GM12801 (cell line): Measurements from ENCODE around the gene TIMP2.

Experiments used
- TF ChIP-seq, protein P1 (sequence below): IDR thresholded peaks from one replicate; pipeline ENCODE4 v1.5.1; 2011; ENCODE audit warnings: control low read depth; ENCODE audit not compliant: insufficient read length; ENCODE audit errors: extremely low read depth

The TIMP2 gene

DNA sequence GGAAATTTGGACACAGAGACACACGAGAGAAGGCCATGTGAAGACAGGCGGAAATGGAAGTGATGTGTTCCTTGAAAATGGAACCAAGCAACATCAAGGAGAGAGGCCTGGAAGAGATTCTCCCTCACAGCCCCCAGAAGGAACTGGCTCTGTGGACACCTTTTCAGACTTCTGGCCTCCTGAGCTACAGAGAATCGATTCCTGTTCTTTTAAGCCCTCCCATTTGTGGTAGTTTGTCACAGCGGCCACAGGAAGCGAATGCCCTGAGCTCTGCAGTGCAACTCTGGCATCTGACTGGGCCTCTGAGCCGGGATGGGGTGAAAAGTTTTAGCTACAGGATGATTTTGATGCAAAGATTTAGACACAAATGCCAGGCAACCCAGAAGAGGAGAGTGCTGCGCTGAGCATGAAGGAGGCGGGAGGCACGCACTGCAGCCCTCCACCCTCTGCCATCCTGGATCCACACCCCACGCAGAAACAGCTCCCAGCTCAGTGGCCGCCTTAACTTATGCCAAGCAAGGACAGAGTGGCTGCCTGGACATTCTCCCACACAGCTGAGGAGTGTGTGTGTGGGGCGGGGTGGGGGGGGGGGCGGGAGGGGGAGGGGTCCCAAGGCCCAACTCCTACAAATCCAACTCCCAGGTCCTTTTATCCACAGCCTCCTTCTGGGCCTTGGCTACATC, 2.2 kb downstream of the TIMP2 start:
- TF ChIP-seq, protein P1, sequence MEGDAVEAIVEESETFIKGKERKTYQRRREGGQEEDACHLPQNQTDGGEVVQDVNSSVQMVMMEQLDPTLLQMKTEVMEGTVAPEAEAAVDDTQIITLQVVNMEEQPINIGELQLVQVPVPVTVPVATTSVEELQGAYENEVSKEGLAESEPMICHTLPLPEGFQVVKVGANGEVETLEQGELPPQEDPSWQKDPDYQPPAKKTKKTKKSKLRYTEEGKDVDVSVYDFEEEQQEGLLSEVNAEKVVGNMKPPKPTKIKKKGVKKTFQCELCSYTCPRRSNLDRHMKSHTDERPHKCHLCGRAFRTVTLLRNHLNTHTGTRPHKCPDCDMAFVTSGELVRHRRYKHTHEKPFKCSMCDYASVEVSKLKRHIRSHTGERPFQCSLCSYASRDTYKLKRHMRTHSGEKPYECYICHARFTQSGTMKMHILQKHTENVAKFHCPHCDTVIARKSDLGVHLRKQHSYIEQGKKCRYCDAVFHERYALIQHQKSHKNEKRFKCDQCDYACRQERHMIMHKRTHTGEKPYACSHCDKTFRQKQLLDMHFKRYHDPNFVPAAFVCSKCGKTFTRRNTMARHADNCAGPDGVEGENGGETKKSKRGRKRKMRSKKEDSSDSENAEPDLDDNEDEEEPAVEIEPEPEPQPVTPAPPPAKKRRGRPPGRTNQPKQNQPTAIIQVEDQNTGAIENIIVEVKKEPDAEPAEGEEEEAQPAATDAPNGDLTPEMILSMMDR: no peak

DNA sequence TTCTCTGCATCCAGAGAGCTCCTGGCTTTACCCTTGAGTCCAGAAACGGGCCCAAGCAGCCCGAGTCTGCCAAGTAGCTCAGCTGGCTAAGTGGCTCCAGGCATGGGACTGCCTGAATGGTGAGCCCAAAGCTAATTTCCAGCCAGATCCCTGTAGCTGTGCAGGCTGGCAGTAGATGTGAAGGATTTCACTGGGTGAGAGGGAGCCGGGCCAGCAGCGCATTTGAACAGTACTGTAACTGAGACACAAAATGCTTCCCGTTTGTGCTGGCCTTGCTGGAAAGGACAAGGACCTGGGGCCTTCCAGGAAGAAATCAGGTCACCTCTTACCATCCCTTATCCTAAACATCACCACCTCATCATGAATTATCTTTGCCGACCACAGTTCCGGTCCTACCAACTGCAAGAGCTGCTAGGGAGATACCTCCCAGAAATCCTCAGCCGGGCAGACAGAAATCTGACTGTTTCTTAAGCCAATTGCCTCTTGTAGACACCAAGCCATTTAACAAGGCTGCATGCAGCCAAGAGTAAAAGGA, 3.7 kb downstream of the TIMP2 start:
- TF ChIP-seq, protein P1: no peak

DNA sequence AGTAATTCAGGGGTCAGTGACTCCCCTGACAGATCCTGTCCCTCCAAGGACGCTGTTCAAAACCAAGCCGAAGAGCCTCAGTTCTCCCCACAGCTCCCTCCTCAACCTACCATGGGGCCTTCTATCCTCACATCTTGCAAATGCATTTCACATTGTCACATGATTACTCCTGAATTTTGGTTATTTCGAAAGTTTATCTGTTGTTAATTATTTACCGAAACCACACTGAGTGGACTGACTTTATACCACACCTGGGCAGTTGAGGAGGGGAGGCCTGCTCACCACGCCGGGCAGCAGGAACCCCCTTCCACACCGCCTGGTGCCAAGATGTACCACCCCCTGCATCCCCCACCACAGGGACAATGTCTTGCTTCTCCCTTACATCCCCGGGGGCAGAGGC, 4.7 kb downstream of the TIMP2 start:
- TF ChIP-seq, protein P1: no peak

DNA sequence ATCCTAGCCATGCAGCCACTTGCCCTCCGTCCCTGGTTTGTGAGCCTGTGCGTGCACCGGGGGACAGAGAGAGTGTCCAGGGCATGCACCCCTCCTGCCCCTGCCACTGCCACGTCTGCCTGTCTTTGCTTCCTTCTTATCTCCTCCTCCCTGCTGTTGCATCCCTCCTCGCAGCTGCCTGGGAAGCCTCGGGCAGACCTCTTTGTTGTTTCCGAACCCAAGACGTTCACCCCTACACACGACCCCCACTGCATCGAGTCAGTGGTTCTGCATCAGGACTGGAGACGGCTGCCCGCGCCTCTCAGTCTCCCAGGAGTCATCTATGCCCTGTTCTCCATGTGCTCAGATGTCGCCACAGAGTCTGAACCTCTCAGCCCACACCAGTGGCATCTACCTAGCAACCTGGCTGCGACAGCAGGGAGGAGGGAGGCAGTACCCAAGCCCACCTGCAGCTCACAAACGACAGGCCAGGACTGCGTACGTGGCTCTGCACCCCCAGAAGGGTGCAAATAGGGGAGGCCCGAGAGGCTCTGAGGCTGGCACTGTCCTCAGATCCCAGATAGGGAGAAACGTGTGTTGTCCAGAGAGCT, 5.2 kb downstream of the TIMP2 start:
- TF ChIP-seq, protein P1: no peak

DNA sequence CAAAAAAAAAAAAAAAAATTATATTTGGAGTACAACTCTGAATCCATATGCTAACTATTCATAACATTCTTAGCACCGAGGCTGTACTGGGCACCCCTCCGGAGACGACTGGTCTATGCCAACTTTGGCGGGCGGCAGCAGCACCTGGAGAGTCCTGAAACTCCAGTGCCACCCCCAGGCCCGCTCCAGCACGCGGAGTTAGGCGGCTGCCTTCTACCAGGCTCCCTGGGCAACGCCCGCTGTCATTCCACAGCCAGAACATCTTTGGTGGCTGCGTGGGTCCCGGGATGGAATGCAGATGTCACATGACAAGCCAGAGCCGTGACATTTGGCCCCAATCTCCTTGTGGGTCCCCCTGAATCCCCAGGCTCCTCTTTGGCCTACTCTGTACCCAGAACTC, 6.2 kb downstream of the TIMP2 start:
- TF ChIP-seq, protein P1: no peak

DNA sequence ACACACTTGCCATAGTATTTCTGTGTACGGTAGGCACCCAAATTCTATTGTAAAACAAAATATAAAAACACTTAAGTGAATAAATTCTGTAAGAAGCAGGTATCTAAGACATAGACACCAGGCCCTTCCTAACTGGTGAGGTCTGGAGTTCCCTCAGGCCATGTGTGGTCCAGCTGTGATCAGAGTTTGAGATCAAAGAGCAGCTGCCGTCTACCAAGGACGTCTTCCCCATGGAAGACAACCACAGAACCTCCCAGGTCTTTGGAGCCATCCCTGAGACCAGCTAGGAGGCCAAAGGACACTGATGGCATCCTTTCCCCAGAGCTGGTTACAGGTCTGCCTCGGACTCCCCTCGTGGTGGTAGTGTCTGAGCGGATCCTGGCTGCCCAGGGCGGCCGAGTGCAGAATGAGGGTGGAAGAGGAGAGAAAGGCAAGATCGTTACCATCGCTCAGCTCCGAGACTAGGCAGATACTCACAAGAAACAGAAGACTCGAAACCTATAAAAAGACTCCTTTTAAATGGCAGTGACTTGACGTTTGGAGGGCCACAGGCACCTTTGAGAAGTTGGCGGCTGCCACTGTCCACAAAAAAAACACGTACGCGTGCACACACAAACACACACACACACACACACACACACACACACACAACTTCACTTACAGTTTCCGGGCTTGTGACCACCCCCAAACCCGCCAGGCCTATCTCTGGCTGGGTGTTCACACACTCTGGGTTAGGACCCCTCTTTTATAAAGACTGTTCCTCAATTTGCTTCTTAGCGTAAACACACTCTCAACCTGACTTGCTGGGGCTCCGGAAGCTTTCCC, 7.5 kb downstream of the TIMP2 start:
- TF ChIP-seq, protein P1: no peak
